Measurements from ENCODE around the gene WDR18.
"Not testable (repeated sequence)": the region's sequence is repeated elsewhere in the genome, so short reads cannot be mapped to it uniquely, and the experiment has no call there.

Gene WDR18

GRCh38 chr19:950352-951066, 33.6 kb upstream of the WDR18 start:
- DNase-seq (ENCODE audit: low spot score) = no peak

GRCh38 chr19:952049-952679, 32.0 kb upstream of the WDR18 start:
- DNase-seq (ENCODE audit: low spot score) = no peak

GRCh38 chr19:952680-953444, 31.3 kb upstream of the WDR18 start:
- no peak for DNase-seq (ENCODE audit: low spot score)

DNA sequence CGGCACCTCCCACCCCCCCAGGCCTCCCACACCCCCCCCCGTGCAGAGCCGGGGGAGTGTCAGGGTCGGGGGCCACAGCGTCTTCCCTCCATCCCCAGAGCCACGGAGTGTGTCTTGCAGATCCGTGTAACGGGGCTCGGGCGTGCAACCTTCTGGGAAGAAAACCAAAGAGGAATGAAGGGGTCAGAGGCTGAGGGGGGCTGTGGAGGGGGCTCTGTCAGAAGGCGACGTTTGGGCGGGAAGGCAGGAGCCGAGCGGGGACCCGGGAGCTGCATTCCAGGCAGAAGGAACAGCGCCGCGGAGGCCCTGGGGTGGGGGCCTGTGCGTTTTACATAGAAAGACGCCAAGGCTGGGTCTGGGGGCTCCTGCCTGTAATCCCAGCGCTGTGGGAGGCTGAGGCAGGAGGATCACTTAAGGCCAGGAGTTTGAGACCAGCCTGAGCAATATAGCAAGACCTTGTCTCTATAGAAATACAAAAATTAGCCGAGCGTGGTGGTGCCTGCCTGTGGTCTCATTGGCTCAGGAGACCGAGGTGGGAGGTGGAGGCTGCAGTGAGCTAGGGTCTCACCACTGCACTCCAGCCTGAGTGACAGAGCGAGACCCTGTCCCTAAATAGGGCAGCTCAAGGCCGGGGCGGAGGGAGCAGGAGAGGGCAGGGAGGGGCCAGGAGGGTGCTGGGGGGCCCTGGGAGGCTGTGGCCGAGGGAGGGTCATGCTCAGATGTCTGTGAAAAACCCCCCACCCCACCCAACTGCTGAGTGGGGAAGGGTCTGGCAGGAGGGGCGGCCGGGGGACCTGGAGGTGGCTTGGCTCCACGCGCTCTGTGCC, 30.5 kb upstream of the WDR18 start:
- no peak for DNase-seq (ENCODE audit: low spot score)

DNA sequence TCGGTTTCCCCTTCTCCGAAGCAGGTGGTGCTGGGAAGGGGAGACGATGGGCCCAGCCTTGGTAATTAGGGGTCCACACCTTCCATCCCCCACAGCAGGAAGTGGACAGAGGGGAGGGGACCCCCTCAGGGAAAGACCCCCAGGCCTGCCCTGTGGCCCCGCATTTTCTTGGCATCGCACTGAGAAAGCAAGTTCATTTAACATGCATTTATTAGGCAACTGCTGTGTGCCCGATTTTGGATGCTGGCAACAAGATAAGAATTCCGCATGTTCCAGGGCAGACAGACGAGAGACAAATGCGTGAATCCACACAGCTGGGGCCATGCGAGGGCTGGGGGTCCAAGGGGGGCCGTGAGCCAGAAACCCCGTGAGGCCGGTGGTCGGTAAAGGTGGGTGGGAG, 29.9 kb upstream of the WDR18 start:
- DNase-seq (ENCODE audit: low spot score) = no peak

- no peak for DNase-seq (ENCODE audit: low spot score)
Measured at GRCh38 chr19:954672-955494, 29.3 kb upstream of the WDR18 start.

GRCh38 chr19:955803-956765, 28.1 kb upstream of the WDR18 start:
- DNase-seq (ENCODE audit: low spot score) = no peak

- no peak for DNase-seq (ENCODE audit: low spot score)
Measured at GRCh38 chr19:956766-957440, 27.2 kb upstream of the WDR18 start.

DNA sequence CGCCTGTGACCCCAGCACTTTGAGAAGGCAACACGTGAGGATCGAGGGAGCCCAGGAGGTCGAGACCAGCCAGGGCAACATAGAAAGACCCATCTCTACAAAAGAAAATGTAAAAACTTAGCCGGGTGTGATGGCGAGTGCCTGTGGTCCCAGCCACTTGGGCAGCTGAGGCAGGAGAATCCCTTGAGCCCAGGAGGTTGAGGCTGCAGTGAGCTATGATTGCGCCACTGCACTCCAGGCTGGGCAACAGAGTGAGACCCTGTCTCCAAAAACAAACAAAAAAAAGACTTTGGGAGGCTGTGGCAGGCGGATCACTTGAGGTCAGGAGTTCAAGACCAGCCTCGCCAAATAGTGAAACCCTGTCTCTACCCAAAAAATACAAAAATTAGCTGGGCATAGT, 26.6 kb upstream of the WDR18 start:
- not testable (repeated sequence) for DNase-seq (ENCODE audit: low spot score)

DNA sequence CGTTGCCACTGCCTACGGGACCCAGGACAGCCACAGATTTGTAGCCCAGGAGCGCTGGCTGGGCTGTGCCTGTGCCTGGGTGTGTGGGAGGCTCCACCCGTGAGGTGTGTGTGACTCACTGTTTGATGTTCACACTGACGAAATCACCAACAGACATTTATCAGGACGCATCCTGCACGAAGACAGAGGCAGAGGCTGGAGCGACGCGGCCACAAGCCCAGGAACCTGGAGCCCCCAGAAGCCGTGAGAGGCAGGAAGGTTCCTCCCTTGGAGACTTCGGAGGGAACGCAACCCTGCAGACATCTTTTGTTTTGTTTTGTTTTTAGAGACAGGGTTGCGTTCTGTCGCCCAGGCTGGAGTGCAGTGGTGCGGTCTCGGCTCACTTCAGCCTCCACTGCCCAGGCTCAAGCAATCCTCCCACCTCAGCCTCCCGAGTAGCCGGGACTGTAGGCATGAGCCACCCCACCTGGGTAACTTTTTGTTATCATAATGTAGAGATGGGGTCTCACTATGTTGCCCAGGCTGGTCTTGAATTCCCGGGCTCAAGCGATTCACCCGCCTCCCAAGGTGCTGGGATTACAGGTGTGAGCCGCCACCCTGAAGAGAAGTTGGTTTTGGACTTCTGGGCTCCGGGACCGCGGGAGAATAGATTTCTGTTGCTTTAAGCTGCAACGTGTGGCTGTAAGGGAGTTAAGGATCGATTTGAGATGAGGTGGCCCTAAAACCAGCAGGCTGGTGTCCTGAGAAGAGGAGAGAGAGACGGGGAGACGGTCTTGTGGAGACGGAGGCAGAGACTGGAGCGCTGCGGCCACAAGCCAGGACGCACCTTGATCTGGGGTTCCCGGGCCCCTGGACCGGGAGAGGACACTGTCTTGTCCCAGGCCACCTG, 24.9 kb upstream of the WDR18 start:
- DNase-seq (ENCODE audit: low spot score) = no peak

GRCh38 chr19:960020-960419, 24.1 kb upstream of the WDR18 start:
- DNase-seq (ENCODE audit: low spot score) = no peak

- no peak for DNase-seq (ENCODE audit: low spot score)
Measured at GRCh38 chr19:960601-960938, 23.6 kb upstream of the WDR18 start.

DNA sequence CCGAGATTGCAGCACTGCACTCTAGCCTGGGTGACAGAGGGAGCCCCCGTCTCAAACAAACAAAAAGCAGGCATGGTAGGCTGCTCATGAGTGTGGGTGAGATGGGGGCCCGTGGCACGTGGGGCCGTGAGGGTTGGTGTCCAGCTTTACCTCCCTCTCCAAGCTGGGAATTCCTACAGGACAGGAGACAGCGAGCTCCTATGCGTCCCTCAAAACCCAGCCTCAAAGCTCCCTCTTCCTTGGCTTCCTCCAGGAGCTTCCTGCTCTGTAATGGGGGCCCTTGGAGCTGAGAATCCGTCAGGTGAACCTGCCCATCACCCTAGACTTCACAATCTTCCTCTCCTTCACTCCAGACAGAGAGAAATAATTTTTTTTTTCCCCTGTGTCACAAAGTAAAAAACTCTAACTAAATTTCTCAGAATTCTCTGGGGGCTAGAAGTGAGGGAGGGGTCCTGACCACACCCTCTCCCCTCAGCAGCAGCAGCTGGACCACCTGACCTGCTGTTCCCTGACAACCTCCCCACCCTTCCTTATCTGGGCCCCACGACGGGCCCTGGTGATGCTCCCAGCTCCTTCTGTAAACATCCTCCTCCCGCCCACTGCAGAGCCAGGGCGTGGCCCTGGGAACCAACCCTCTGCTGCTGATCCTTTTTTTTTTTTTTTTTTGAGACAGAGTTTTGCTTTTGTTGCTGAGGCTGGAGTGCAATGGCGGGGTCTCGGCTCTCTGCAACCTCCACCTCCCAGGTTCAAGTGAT, 22.1 kb upstream of the WDR18 start:
- no peak for DNase-seq (ENCODE audit: low spot score)

DNA sequence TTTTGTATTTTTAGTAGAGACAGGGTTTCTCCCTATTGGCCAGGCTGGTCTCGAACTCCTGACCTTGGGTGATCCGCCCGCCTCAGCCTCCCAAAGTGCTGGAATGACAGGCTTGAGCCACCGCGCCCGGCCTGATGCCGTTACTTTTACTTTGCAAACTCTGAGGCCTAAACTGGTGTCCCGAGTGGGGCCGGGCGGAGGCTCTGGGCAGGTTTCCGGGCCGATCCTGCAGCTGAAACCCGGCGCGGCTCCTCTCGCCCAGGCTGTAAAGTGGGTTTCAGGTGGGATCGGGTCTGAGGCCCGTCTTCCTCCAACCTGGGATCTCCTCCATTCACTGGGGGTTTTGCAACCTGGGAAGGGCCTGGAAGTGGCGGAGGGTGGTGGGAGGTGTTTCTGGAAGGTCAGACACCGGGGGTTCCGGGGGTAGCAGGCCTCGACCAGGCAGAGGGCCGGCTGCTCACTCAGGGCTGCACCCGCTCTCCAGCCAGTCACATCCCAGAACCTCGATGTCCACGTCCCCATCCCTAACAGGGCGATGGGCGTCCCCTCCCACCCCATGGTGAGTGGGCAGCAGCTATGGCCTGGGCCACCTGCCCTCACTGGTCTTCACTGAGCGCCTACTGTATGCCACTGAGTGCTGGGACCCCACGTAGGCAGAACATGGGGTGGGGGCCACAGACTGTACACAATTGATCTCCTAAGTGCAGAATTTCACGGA, 21.3 kb upstream of the WDR18 start:
- no peak for DNase-seq (ENCODE audit: low spot score)

DNA sequence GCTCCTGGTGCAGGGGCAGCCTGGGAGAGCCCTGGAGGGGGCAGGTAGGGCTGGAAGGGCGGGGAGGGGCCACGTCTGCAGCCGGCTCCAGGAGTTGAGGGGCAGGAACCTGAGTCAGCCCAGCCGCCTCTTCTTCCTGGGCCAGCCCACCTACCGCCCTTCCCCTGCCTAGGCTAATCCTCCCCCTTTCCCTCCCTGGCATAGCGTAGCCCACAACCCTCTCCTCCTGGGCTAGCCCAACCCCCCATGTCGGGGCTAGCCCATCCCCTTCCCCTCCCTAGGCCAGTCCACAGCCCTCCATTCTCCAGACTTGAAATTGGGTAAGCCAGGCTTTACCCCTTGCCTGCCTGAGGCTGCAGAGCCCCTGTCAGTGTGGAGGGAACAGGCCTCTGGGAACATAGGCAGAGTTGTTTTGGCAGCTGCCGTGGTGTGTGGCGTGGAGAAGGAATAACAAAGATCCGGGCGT, 20.6 kb upstream of the WDR18 start:
- no peak for DNase-seq (ENCODE audit: low spot score)

DNA sequence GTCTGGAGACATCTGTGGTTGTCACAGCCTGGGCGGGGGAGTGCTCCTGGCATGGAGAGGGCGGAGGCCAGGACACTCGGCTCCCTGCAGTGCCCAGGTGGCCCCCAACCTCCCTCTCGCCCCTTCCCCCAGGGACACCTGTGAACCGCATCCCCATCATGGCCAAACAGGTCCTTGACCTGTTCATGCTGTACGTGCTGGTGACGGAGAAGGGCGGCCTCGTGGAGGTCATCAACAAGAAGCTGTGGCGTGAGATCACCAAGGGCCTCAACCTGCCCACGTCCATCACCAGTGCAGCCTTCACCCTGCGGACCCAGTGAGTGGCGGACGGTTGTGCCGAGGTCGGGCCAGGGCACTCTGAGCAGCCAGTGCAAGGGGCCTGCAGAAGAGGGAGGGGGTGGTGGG, 20.0 kb upstream of the WDR18 start:
- DNase-seq (ENCODE audit: low spot score) = no peak
